Keratinocyte (primary cell): ENCODE data around the gene RPRML.
"Not testable (repeated sequence)": the region's sequence is repeated elsewhere in the genome, so short reads cannot be mapped to it uniquely, and the experiment has no call there.

Experiments used
- EZH2 ChIP-seq: IDR thresholded peaks from one replicate; pipeline ENCODE4 v1.6.1; 2012; ENCODE audit warnings: inconsistent platforms, mild to moderate bottlenecking, low read length, moderate library complexity
- TF ChIP-seq, protein P1 (sequence below), 3 experiments: IDR thresholded peaks in 1 of 3; conservative IDR thresholded peaks in 1 of 3; optimal IDR thresholded peaks in 1 of 3; 2 replicates in 2 of 3; 3 replicates in 1 of 3; pipeline versions ENCODE3 to v1.5.1; 2011; ENCODE audit warnings: low read length in 3 of 3, mild to moderate bottlenecking in 3 of 3, moderate library complexity in 2 of 3, control low read depth in 1 of 3, inconsistent platforms in 1 of 3; ENCODE audit not compliant: insufficient read depth in 2 of 3; ENCODE audit errors: extremely low read depth in 1 of 3

DNA sequence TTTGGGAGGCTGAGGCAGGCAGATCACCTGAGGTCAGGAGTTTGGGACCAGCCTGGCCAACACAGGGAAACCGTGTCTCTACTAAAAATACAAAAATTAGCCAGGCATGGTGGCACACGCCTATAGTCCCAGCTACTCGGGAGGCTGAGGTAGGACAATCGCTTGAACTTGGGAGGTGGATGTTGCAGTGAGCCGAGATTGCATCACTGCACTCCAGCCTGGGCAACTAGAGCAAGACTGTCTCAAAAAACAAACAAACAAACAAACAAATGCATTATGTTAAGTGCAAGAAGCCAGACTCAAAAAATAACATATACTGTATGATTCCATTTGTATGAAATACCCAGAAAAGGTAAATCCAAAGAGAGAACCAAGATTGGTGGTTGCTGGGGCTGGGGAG lies 8.9 kb upstream of the RPRML start:
- TF ChIP-seq, protein P1, sequence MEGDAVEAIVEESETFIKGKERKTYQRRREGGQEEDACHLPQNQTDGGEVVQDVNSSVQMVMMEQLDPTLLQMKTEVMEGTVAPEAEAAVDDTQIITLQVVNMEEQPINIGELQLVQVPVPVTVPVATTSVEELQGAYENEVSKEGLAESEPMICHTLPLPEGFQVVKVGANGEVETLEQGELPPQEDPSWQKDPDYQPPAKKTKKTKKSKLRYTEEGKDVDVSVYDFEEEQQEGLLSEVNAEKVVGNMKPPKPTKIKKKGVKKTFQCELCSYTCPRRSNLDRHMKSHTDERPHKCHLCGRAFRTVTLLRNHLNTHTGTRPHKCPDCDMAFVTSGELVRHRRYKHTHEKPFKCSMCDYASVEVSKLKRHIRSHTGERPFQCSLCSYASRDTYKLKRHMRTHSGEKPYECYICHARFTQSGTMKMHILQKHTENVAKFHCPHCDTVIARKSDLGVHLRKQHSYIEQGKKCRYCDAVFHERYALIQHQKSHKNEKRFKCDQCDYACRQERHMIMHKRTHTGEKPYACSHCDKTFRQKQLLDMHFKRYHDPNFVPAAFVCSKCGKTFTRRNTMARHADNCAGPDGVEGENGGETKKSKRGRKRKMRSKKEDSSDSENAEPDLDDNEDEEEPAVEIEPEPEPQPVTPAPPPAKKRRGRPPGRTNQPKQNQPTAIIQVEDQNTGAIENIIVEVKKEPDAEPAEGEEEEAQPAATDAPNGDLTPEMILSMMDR (optimal IDR thresholded peaks at IDR 0.05 in 1 of 3, IDR thresholded peaks at IDR 0.05 in 1 of 3, conservative IDR thresholded peaks at IDR 0.05 in 1 of 3; ENCODE audit: extremely low read depth in 1 of 3, insufficient read depth in 2 of 3, low read length in 3 of 3), result not testable (repeated sequence)
- not testable (repeated sequence) for TF ChIP-seq EZH2
